Measurements from ENCODE around the gene CREB3.

GRCh38 chr9:35698231-35698630, 34.2 kb upstream of the CREB3 start:
- TF ChIP-seq POLR2A (IDR thresholded peaks at IDR 0.05; ENCODE audit: low read length), result no peak
- TF ChIP-seq GATA1 (IDR thresholded peaks at IDR 0.05; ENCODE audit: low read depth, low read length), result no peak
